Upper lobe of right lung (tissue), 1 donor: ENCODE measurements around the gene SIRT7. TPM values are rescaled to one million over a fixed set of nuclear protein-coding genes. Genes with fewer than 3 reads are reported as not detected.

Experiments used
- ATAC-seq: fragments of 200-7000 bp; cut with Tn5 transposase; one replicate; pipeline ENCODE4 v1.9.1; 2020; ENCODE audit warnings: mild to moderate bottlenecking, moderate library complexity
- DNase-seq: peaks from one replicate; pipeline ENCODE4 v3.0.0-alpha.2; 2020
- H3K27ac ChIP-seq: fragments of 200-600 bp; one replicate; pipeline ENCODE4 v1.8.0; 2022
- H3K27me3 ChIP-seq: fragments of 200-600 bp; one replicate; pipeline ENCODE4 v1.8.0; 2022; ENCODE audit warnings: mild to moderate bottlenecking
- H3K36me3 ChIP-seq: fragments of 200-600 bp; one replicate; pipeline ENCODE4 v1.8.0; 2022
- H3K4me1 ChIP-seq: fragments of 200-600 bp; one replicate; pipeline ENCODE4 v1.8.0; 2022
- H3K4me3 ChIP-seq: fragments of 200-600 bp; one replicate; pipeline ENCODE4 v1.8.0; 2022; ENCODE audit warnings: mild to moderate bottlenecking
- H3K9me3 ChIP-seq: fragments of 200-600 bp; one replicate; pipeline ENCODE4 v1.8.0; 2022
- intact Hi-C: fragments of 100-400 bp; cut with DNase I; formaldehyde crosslinking; loops from one replicate; pipeline ENCODE4 v1.11.0; 2022
- total RNA-seq: library from RNA; stranded (reverse); fragmentation: NEBNext Ultra II Directional; extraction: Animal tissue kit (Norgen Biotek cat#: 25700); gene quantifications from one replicate; pipeline ENCODE4 v1.2.1, GENCODE V29; 2021
- TF ChIP-seq, protein P1 (sequence below): fragments of 200-600 bp; IDR thresholded peaks from one replicate; pipeline ENCODE4 v1.8.0; 2022; ENCODE audit warnings: antibody characterized with exemption
- donor health status: DM: no; HTN: yes; CAD: no; lungs with severe emphysema.

SIRT7 gene
- total RNA-seq, 1 donor from 2014 or later: 27.5 TPM

DNA sequence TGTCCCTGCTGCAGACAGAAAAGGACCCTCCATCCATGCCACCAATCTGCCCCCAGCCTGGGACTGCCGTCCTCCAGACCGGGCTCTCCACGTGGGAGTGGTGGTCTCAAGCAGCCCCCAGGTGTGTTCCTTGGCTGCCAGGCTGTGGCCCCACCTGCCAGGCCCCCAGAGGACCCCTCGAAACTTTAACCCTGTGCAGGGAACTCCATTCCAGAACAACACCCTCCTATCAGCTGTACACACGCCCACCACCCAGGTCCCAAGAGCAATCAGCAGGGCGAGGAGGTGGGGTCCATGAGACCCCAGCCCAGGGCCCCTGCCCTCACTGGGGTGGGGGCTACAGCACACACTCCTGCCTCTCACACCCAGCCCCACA is 17.7 kb upstream of the SIRT7 start:
- no peaks in the 10 kb centered on the region for H3K27me3 ChIP-seq
- TF ChIP-seq, protein P1, sequence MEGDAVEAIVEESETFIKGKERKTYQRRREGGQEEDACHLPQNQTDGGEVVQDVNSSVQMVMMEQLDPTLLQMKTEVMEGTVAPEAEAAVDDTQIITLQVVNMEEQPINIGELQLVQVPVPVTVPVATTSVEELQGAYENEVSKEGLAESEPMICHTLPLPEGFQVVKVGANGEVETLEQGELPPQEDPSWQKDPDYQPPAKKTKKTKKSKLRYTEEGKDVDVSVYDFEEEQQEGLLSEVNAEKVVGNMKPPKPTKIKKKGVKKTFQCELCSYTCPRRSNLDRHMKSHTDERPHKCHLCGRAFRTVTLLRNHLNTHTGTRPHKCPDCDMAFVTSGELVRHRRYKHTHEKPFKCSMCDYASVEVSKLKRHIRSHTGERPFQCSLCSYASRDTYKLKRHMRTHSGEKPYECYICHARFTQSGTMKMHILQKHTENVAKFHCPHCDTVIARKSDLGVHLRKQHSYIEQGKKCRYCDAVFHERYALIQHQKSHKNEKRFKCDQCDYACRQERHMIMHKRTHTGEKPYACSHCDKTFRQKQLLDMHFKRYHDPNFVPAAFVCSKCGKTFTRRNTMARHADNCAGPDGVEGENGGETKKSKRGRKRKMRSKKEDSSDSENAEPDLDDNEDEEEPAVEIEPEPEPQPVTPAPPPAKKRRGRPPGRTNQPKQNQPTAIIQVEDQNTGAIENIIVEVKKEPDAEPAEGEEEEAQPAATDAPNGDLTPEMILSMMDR: no peak
- intact Hi-C loops: no loop called here
- H3K9me3 ChIP-seq: no peaks in the 10 kb centered on the region
- DNase-seq (no peak), ATAC-seq (no peak)
- no peak overlapping the region for H3K4me3 ChIP-seq
- H3K4me1 ChIP-seq: peaks cover 14% of the 10 kb centered on the region
- H3K27ac ChIP-seq: no peak overlapping the region
- H3K36me3 ChIP-seq: no peaks in the 10 kb centered on the region

DNA sequence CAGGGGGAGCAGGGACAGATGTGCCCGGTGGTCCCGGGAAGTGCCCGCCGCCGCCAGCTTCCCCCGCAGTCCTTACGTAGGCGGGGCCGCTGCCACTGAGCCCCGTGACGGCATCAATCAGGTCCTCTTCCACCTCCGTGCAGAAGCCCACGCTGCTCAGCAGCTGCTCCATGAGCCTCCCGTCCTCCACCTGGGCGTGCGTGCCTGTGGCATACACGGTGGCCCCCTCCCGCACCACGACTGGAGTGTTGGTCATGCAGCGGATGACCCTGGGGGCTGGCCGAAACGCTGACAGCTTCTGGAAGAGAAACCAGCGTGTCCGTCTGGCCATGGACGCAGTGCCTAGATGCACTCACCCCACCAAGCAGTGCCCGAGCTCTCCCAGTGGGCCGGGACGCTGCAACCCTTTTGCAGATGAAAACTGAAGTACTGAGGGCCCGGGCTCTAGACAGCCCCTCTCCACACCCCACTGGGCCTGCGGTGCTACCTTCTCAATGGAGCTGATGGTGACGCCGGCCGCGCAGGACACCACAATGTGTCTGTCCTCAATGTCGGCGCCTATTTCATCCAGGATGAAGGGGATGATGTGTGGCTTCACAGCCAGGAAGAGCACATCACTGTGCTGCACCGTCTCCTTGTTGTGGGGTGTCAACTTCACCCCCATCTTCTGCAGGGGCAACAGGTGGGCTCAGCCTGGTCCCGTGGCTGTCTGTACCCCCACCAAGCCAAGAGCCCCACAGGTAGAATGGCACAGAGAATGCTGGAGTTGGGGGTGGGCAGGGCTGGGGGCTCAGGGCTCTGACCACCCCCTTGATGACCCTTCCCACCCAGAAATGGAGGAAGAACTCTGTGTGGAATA is 17.1 kb upstream of the SIRT7 start:
- no peak overlapping the region for H3K27ac ChIP-seq
- no peaks in the 10 kb centered on the region for H3K27me3 ChIP-seq
- ATAC-seq (no peak), DNase-seq (peak; percentile 64)
- TF ChIP-seq, protein P1: no peak
- H3K36me3 ChIP-seq: no peaks in the 10 kb centered on the region
- H3K4me1 ChIP-seq: peaks cover 14% of the 10 kb centered on the region
- H3K9me3 ChIP-seq: no peaks in the 10 kb centered on the region
- intact Hi-C loops: no loop called here
- H3K4me3 ChIP-seq: no peak overlapping the region

DNA sequence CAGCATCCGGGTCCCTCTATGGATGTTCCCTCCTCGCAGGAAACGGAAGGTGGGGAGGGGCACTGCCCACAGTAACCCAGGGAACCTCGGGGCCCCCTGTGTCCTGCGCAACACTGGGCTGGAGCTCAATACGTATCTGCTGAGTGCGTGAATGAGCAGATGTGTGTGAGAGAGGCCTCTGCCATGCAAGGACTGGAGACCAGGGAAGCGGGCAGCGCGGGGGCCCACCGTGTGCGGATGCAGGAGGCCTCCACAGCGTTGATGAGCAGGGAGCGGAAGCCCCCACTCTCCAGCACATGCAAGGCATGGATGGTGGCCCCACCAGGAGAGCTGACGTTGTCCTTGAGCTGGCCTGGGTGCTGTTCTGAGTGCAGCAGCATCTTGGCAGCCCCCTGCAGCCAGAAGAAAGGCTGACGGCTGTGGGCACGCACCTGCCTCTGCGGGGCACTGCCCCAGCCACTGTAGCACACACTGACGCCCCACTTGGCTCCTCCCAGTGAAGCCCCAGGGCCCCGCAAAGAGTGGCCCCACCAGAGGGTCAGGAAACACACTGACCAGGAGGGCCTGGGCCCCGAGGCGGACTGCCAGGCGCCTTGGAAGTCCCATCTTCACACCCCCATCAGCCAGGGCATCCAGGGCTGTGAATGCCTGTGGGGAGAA is 16.3 kb upstream of the SIRT7 start:
- TF ChIP-seq, protein P1: no peak
- DNase-seq (no peak), ATAC-seq (no peak)
- Histone ChIP-seq H3K27ac (no peak overlapping the region), H3K4me3 (no peak overlapping the region), H3K36me3 (no peaks in the 10 kb centered on the region), H3K4me1 (peaks cover 14% of the 10 kb centered on the region), H3K27me3 (no peaks in the 10 kb centered on the region), H3K9me3 (no peaks in the 10 kb centered on the region)
- intact Hi-C loops: no loop called here

DNA sequence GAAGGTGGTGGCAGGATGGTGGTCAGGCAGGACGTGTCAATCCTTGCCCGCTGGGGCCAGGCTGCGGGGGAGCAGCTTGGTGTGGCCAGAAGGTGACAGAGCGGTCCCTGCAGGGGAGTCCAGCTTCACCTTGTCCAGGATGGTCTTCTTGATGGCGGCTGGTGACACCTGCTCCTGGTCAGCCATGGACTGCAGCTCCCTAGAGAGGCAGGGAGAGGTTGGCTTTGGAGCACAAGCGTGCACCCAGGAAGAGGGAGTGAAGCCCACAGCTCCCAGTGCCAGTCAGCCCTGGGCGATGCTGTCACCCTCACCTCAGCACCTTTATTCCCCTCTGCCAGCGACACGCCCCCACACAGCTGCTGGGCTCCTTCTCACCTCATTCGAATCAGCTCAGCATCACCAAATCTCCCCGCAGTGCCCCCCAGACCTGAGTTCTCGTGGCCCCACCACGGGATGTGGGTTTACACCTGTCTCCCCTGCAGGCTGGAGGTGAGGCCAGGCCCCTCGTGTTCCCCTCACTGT is 15.3 kb upstream of the SIRT7 start:
- H3K27me3 ChIP-seq: no peaks in the 10 kb centered on the region

GRCh38 chr17:81932333-81932983 is 14.5 kb upstream of the SIRT7 start:
- DNase-seq (no peak), ATAC-seq (no peak)
- TF ChIP-seq, protein P1: no peak
- no peaks in the 10 kb centered on the region for H3K27me3 ChIP-seq
- intact Hi-C loops: no loop called here
- H3K36me3 ChIP-seq: no peaks in the 10 kb centered on the region
- peaks cover 19% of the 10 kb centered on the region for H3K4me1 ChIP-seq
- no peak overlapping the region for H3K27ac ChIP-seq
- no peaks in the 10 kb centered on the region for H3K9me3 ChIP-seq
- no peak overlapping the region for H3K4me3 ChIP-seq

More for the DNA sequence above, 15.3 kb upstream of the SIRT7 start:
- H3K4me3 ChIP-seq: no peak overlapping the region
- no peaks in the 10 kb centered on the region for H3K36me3 ChIP-seq
- no peaks in the 10 kb centered on the region for H3K9me3 ChIP-seq
- TF ChIP-seq, protein P1: no peak
- intact Hi-C loops: no loop called here
- H3K4me1 ChIP-seq: peaks cover 23% of the 10 kb centered on the region
- DNase-seq (peak; percentile 66), ATAC-seq (no peak)
- no peak overlapping the region for H3K27ac ChIP-seq
